Fibroblast of the conjunctiva (primary cell): ENCODE data around the gene IL1RAP.

ENCODE experiments used
- DNase-seq: peaks from one replicate; pipeline ENCODE4 v3.0.0-alpha.2; 2010; ENCODE audit warnings: low read depth

The IL1RAP gene

DNA sequence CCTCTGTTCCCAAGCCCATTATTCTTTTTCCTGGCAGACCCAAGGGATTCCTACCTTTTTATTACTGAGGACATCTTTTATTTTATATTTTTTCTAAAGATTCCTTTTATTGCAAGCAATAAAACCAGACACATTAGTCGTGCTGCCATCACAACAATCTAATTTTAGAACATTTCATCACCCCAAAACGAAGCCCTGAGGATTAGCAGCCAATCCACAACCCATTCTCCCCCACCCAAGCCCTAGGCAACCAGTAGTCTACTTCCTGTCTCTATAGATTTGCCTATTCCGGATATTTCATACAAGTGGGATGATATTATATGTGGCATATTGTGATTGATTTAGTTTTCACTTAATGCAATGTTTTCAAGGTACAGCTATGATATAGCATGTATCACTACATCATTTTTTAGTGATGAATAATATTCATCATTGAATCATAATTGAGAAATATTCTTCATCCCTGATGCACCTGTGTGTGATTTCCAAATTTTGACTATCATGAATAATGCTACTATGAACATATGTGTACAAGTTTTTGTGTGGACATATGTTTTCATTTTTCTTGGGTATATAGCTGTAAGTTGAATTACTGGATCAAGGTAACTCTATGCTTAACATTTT lies 65.7 kb downstream of the IL1RAP start:
- DNase-seq = no peak

GRCh38 chr3:190580417-190580816 lies 66.5 kb downstream of the IL1RAP start:
- no peak for DNase-seq

GRCh38 chr3:190581041-190581541 lies 67.2 kb downstream of the IL1RAP start:
- no peak for DNase-seq

DNA sequence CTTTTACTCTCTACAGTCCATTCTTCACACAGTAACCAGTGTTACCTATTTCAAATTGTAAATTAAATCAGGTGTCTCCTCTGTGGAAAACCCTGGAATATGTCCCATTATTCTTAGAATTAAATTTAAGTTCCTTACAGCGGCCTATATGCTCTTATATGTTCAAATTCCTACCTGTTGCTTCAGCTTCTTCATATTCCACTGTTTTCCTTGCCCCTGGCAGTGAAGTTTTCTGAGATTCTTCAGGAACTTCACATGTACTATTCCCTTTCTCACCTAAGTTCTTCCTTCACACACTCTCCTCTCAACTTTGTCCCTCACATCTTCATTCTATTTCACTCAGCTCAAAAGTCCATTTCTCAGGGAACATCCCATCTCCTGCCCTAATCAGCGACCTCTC lies 68.8 kb downstream of the IL1RAP start:
- DNase-seq = no peak

DNA sequence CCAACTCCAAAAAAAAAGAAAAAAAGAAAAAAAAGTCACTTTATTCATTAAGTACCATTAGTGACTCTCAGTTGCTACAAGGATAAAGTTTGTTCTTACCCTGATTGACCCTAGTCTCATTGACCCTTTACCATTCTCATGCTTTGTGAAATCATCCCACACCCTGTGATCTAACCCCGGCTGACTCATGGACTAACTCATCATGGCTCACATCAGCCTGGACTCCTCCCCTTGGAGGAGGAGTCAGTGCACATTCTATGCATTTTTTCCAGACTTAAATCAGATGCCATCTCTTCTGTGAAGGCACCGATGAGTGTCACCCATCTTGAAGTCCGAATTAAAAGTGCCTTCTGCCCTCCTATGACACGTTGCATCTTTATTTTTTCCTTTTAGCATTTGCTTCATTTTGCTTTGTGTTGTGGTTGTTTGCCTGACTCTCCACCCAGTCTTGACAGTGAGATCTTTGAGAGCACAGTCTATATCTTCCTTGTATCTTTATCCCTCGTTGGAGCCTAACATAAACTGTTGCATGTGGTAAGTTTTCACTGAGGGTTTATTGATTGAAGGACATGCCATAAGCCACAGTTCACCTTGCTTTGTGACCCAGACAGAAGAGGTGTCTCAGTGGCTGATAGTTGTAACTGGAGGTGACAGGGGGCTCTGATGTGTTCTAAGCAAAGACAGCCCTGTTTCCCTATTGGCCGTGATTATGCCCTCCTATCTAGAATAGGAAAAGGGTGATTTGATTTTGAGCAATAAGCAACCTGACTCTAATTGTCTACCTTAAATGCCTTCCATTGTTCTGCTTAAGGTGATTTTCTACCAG lies 72.1 kb downstream of the IL1RAP start:
- DNase-seq = peak; percentile 70

DNA sequence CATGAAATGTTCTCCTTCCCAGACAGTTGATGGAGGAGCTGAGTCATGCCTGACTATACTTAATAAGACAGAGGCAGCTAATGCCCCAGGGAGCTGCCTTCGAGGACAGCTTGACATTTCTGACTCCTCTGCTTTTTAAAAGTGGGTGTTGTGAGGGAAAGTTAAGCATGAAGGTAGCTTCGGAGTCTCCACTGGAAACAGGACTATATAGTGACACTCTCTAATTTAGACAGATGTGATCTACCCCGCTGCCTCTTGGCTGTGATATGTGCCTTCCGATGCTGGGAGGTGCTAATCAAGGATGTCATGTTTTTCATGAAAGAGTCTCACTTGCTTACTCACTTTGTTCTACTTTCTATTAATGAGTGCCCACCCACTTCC lies 72.7 kb downstream of the IL1RAP start:
- peak; percentile 9 for DNase-seq

DNA sequence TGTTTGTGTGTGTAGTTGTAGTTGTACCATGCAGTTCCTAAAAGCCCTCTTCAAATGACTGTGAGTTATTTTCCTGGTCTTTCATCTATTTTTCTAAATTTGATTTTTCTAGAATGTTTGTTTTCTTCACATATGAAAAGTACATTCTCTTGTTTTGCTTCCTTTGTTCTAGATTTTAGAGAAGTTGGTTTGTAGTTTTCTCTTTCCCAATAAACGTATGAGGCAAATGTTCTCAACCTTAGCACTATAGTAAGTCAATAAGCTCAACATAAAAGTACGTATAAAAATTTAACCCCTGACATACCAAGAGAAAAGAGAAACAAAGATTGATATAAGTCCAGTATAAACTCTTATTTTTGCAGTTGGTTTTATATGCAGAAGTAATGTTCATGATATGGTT lies 74.7 kb downstream of the IL1RAP start:
- no peak for DNase-seq

GRCh38 chr3:190589326-190589725 lies 75.4 kb downstream of the IL1RAP start:
- DNase-seq = no peak

DNA sequence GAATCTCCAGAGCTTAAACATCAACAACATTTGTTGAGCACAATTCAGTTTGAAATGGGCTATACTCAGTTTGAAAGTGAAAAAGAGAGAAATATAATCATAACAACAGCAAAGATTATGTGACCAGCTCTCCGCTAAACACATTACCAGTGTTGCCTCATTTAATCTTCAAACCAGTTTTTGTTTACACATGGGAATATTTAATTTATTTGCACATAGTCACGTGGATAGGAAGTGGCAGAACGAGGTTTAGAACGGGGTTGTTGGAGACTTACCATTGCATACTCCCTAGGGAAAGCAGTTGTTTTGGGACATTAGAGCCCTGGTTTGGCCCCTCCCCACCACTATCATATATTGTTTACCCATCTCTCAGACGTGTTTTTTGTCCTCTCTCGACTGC lies 77.2 kb downstream of the IL1RAP start:
- no peak for DNase-seq

- no peak for DNase-seq
Observed at GRCh38 chr3:190593075-190593474, 79.2 kb downstream of the IL1RAP start.

DNA sequence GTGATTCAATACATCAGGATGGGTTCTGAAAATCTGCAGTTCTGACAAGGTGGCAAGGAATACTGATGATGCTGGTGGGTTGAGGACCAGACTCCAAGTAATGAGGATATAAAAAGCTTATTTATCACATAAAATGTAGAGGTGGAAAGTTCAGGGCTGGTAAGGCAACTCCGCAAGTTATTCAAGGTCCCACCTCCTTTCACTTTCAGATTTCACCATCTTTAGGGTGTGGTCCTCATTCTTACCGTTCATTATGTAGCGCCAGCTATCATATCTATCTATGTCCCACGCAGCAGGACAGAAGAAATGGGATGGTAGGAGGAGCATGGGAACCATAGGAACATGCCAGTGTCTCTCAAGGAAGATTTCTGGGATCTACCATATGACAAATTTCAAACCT lies 80.3 kb downstream of the IL1RAP start:
- DNase-seq = no peak

DNA sequence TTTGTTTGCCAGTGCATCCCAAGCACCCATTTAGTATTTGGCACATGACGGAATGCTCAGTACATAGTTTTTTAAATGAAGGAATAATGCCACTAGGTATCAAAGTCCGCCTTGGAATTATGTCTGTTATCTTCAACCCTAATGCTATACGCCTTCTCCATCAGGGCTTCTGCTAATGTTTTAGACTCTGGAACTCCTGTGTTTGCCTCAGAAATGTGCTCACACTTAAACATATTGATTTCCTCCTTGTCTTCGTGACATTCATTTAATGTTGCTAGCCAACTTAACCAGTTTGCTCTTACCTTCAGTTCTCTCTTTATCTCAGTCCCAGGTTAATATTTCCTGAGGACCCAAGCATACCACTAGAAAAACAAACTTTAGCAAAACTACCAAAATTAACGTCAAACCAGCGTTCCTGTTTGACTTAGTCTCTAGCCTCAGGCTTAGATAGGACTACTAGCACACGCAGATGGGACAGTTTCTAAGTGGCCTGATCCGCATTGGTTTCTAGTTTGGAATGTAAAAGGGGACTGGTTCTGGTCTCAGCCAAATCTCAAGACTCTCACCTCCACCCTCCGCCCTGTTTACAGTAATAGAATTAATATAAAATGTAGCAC lies 81.4 kb downstream of the IL1RAP start:
- no peak for DNase-seq

GRCh38 chr3:190595807-190596206 lies 81.9 kb downstream of the IL1RAP start:
- DNase-seq = no peak

DNA sequence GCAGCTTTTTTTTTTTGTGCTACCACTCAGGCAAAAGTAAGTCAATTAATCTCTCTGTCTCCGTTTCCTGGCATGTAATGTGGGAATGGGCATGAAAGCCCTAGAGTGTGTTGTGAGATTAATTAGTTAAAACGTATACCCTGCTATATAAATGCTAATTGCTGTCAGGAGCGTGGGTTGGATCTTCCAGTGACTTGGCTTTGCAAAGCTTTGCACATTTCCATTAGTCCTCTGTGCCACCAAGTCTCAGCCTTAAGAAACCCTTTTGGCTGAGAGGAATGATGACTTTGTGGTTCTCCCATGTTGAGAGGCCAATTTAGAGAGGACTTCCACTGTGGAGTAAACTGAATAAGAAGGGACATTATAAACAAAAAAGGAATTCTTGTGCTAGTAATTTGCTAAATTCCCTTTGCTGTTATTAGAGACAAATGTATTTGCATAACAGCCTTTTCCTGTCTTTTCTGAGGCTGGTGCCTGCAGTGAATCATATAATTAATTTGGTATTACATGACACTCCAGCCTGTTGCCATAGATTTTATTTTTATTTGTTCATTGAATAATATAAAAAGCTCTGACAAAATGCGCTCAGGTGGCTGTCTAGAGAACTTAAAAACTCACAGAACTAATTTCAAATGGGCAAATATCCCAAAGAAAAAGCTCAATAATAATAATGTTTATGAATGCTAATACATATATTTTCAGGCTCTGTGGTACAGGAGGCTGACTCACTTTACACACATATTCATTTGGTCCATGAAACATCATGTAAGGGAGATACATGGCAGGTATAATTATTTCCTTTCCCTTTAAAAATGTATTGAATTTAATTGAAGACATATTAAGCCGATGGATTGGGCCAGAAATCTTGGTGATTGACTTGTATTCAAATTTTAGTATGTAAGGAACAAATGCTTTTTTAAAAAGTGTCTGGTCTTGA lies 82.7 kb downstream of the IL1RAP start:
- no peak for DNase-seq

DNA sequence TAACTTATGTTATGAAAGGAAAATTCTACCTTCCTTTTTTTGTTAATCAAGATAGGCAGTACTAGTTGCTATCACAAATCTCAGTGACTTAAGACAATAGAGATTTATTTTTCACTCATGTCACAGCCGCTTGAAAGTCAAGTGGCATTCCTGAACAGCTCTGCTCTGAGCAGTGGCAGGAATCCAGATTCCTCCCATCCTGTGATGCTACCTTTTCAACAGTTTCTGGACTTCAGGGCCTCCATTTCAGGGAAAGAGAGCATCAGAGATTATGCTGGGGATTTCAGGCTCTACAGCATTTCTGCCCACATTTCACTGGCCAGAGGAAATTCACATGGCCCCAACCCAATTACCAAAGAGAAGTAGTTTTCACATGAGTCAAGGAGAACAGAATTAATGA lies 83.4 kb downstream of the IL1RAP start:
- DNase-seq = no peak

DNA sequence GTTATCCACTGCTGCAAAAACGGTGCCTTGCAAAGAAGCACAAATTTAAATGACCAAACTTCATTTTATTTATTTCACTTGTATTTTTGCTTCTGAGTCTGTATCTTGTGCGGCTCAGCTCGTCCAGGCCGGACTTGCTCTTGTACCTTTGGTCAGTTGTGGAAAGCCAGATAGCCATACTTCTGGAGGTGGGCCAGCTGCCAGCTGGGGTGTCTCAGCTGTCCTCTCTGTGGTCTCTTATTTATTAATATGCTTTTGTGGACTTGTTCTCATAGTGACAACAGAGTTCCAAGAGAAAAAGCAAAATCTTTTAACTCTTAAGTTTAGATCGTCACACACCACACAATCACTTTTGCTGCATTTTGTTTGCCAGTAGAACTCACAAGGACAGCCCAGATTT lies 87.7 kb downstream of the IL1RAP start:
- no peak for DNase-seq

DNA sequence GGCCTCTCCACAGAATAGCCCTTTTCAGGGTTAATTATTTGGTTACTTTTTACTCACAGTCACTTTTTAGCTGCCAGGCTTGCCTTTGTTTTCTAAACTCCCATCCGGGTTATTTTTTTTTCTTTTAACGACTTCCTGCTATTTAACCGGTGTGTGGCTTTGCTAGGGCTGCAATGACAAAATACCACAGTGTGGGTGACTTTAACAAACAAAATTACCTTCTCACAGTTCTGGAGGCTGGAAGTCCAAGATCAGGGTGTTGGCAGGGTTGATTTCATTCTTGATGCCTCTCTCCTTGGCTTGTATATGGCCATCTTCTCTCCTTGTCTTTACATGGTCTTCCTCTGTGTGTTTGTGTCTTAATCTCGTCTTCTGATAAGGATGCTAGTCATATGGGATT lies 91.5 kb downstream of the IL1RAP start:
- DNase-seq = no peak

DNA sequence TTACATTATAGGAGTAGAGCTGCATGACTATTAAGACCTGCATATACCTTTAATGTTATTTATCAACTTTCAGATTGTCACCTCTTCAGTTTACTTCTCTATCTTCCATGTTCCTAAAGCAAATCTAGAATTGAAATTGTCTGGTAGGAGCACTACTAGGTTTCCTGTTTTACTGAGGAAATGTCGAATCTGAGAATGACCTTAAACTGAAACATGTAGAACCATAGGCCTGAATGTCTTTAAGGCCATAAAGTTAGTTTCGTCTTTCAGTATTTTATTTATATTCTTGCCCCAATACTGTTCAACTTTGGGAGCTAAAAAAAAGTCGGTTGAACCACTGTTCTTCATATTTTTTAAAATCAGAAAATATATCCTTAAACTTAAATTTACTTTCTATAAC lies 92.7 kb downstream of the IL1RAP start:
- DNase-seq = no peak

DNA sequence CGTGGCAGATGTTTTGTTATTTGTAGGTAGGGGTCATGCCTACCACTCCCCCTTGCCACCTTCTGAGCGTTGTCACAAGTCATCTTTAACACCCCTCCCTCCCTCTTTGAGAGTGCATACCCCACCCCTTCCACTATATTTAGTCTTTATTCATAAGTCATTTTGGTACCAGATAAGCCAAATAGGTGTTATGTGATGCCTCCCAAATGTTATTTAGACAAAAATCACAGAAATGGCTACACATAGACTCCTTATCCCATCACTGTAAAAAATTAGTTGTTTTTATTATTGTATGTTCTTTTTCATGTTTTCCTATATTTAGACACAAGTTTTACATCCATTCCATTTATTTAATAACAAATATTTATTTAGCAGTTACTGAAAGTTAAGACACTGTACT lies 93.1 kb downstream of the IL1RAP start:
- DNase-seq = no peak

DNA sequence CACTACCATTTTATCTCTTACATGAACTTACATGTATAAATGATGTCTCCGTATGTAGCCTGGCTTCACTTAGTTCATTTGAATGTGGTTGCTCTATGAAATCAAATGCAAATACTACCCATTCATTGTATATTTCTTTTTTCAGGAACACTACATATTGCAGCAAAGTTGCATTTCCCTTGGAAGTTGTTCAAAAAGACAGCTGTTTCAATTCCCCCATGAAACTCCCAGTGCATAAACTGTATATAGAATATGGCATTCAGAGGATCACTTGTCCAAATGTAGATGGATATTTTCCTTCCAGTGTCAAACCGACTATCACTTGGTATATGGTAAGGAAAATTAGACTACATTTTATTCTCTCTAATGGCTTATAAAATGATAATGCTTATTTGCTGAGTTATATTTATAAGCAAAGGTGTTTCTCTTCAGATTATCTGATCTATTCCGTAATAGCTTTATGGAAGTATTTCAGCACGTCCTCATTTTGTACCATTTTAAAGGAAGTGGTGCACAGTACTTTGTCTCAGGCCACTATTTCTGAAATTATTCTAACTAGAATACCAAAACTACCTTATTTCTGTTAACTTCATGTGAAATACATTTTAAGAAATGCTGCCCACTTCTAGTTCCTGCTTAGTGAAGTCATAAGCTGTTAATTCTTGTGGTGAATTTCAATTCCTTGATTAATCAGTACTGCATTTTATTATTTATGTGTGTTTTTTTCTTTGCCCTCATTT lies 95.1 kb downstream of the IL1RAP start:
- no peak for DNase-seq
